Cardiac muscle cell (in vitro differentiated cells and primary cell): Measurements from ENCODE around the gene ATP10D. TPM values are rescaled to one million over a fixed set of nuclear protein-coding genes. Genes with fewer than 3 reads are reported as not detected.

ENCODE experiments used
- DNase-seq, 2 donors: peaks; one replicate each; pipeline versions ENCODE4 v3.0.0 to v3.0.0-alpha.2; 2010 to 2017; ENCODE audit warnings: low read depth in 1 of 2, low spot score in 1 of 2
- H3K27ac ChIP-seq: fragments of 200-600 bp; sonication (generic); 2 replicates; pipeline ENCODE4 v1.5.1; 2016
- H3K27me3 ChIP-seq: fragments of 200-600 bp; sonication (generic); 2 replicates; pipeline ENCODE4 v1.6.0; 2016; ENCODE audit warnings: control low read depth
- H3K36me3 ChIP-seq: fragments of 200-600 bp; sonication (generic); 2 replicates; pipeline ENCODE4 v1.5.1; 2016; ENCODE audit warnings: control low read depth
- H3K4me1 ChIP-seq: fragments of 200-600 bp; sonication (generic); 2 replicates; pipeline ENCODE4 v1.8.1; 2017; ENCODE audit warnings: low read depth, mild to moderate bottlenecking, mixed run types
- H3K4me3 ChIP-seq: fragments of 200-600 bp; sonication (generic); 2 replicates; pipeline ENCODE4 v1.5.1; 2016; ENCODE audit warnings: mild to moderate bottlenecking
- H3K9me3 ChIP-seq: fragments of 200-600 bp; sonication (generic); 2 replicates; pipeline ENCODE4 v1.5.1; 2017; ENCODE audit warnings: low read depth, mild to moderate bottlenecking, control low read depth
- CTCF ChIP-seq: IDR thresholded peaks from 2 replicates; pipeline ENCODE4 v1.5.1; 2012; ENCODE audit warnings: low read depth, mild to moderate bottlenecking, low read length
- polyA plus RNA-seq: library from polyadenylated mRNA; unstranded; fragments of >200 nt; fragmentation: Nextera tagmentation; extraction: Ambion mirVana; gene quantifications from 2 replicates; pipeline ENCODE4 v1.2.1, GENCODE V29; 2016
- total RNA-seq: library from RNA; depleted of rRNA; stranded (reverse); fragments of >200 nt; gene quantifications from 2 replicates; pipeline ENCODE4 v1.2.3, GENCODE V29; 2016

Gene ATP10D
- total and polyA plus RNA-seq, 2 experiments from 2014 or later, result 5.5 to 7.7 TPM

GRCh38 chr4:47598320-47598719 is 113.2 kb downstream of the ATP10D start:
- Histone ChIP-seq H3K4me3 (no peak overlapping the region), H3K27me3 (no peaks in the 10 kb centered on the region), H3K4me1 (no peaks in the 10 kb centered on the region), H3K9me3 (no peaks in the 10 kb centered on the region), H3K27ac (no peak overlapping the region), H3K36me3 (peaks cover 6% of the 10 kb centered on the region)
- no peak for TF ChIP-seq CTCF
- peak in 1 of 2 donors; percentile 14 for DNase-seq

GRCh38 chr4:47598896-47599295 is 113.8 kb downstream of the ATP10D start:
- no peak for TF ChIP-seq CTCF
- H3K9me3 ChIP-seq, result no peaks in the 10 kb centered on the region
- no peaks in the 10 kb centered on the region for H3K4me1 ChIP-seq
- H3K4me3 ChIP-seq, result no peak overlapping the region
- no peak overlapping the region for H3K27ac ChIP-seq
- DNase-seq, result no peak
- peaks cover 9% of the 10 kb centered on the region for H3K36me3 ChIP-seq
- H3K27me3 ChIP-seq, result no peaks in the 10 kb centered on the region

GRCh38 chr4:47606482-47606881 is 121.4 kb downstream of the ATP10D start:
- Histone ChIP-seq H3K36me3 (peaks cover 3% of the 10 kb centered on the region), H3K27me3 (no peaks in the 10 kb centered on the region), H3K4me3 (no peak overlapping the region), H3K27ac (no peak overlapping the region), H3K4me1 (no peaks in the 10 kb centered on the region), H3K9me3 (no peaks in the 10 kb centered on the region)
- no peak for TF ChIP-seq CTCF
- no peak for DNase-seq

GRCh38 chr4:47612116-47613023 is 127.3 kb downstream of the ATP10D start:
- peak in 1 of 2 donors; percentile 2 for DNase-seq
- H3K27me3 ChIP-seq, result no peaks in the 10 kb centered on the region
- H3K36me3 ChIP-seq, result peaks cover 6% of the 10 kb centered on the region
- H3K4me1 ChIP-seq, result no peaks in the 10 kb centered on the region
- TF ChIP-seq CTCF, result no peak
- no peak overlapping the region for H3K4me3 ChIP-seq
- no peaks in the 10 kb centered on the region for H3K9me3 ChIP-seq
- no peak overlapping the region for H3K27ac ChIP-seq

GRCh38 chr4:47615385-47615784 is 130.3 kb downstream of the ATP10D start:
- Histone ChIP-seq H3K27ac (no peak overlapping the region), H3K9me3 (no peaks in the 10 kb centered on the region), H3K27me3 (no peaks in the 10 kb centered on the region), H3K4me1 (no peaks in the 10 kb centered on the region), H3K36me3 (peaks cover 6% of the 10 kb centered on the region), H3K4me3 (no peak overlapping the region)
- peak in 1 of 2 donors; percentile 36 for DNase-seq
- no peak for TF ChIP-seq CTCF
